ENCODE measurements around the gene NKAIN4.

NKAIN4 gene

DNA sequence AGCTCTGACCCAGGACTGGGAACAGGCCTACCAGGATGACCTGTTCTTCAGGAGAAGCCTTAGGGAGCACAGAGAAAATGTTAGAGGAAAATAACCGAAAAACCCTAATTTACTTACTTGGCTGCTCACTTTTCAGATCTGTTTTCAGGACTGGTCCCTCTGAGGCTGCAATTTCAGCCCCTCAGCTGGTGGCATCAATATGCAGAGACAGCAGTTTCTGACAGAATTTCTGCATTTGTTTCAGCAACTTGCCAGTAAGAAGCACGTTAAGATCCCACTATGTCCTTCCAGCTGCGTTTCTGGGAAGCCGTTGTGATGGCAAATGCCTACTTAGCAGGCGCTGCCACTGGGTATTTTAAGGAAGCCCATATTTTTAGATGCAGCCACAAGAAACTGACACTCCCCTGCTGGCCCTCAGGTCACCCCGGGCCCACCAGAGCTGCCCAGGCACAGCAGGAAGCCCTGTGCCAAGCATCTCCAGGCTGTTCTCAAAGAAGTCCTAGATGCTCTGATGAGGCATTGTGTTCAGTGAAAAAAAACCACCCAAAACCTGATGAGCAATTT lies 45.8 kb downstream of the NKAIN4 start:
- TF ChIP-seq, protein P1, sequence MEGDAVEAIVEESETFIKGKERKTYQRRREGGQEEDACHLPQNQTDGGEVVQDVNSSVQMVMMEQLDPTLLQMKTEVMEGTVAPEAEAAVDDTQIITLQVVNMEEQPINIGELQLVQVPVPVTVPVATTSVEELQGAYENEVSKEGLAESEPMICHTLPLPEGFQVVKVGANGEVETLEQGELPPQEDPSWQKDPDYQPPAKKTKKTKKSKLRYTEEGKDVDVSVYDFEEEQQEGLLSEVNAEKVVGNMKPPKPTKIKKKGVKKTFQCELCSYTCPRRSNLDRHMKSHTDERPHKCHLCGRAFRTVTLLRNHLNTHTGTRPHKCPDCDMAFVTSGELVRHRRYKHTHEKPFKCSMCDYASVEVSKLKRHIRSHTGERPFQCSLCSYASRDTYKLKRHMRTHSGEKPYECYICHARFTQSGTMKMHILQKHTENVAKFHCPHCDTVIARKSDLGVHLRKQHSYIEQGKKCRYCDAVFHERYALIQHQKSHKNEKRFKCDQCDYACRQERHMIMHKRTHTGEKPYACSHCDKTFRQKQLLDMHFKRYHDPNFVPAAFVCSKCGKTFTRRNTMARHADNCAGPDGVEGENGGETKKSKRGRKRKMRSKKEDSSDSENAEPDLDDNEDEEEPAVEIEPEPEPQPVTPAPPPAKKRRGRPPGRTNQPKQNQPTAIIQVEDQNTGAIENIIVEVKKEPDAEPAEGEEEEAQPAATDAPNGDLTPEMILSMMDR (conservative IDR thresholded peaks at IDR 0.05; ENCODE audit: control insufficient read depth, insufficient read depth, low read depth, low read length): no peak
- no peak for DNase-seq (ENCODE audit: low read depth)
- no peak overlapping the region for H3K4me3 ChIP-seq (ENCODE audit: control insufficient read depth, low read depth, low read length)

GRCh38 chr20:63206878-63207277 lies 47.4 kb downstream of the NKAIN4 start:
- DNase-seq (ENCODE audit: low read depth): peak; percentile 44
- TF ChIP-seq, protein P1 (conservative IDR thresholded peaks at IDR 0.05; ENCODE audit: control insufficient read depth, insufficient read depth, low read depth, low read length): no peak
- H3K4me3 ChIP-seq (ENCODE audit: control insufficient read depth, low read depth, low read length): no peak overlapping the region

DNA sequence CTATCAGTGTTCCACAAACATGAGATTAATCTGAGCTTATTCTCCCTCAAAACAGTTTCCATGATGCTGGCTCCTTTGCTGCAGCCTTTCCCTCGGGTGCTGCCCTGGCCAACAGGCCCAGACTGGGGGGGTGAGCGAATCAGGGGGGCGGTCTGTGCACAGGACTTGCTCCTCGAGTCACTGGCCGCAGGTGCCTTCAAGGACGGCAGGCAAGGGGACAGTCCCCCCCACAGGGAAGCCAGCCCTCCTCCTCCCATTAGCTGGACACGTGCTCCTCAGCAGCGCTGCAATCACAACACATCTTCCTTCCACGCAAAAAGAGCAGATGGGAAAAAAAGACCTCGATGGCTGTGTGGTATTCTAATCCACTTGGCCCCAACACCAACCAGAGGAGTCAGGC lies 48.4 kb downstream of the NKAIN4 start:
- DNase-seq (ENCODE audit: low read depth): no peak
- no peak overlapping the region for H3K4me3 ChIP-seq (ENCODE audit: control insufficient read depth, low read depth, low read length)
- TF ChIP-seq, protein P1 (conservative IDR thresholded peaks at IDR 0.05; ENCODE audit: control insufficient read depth, insufficient read depth, low read depth, low read length): no peak

DNA sequence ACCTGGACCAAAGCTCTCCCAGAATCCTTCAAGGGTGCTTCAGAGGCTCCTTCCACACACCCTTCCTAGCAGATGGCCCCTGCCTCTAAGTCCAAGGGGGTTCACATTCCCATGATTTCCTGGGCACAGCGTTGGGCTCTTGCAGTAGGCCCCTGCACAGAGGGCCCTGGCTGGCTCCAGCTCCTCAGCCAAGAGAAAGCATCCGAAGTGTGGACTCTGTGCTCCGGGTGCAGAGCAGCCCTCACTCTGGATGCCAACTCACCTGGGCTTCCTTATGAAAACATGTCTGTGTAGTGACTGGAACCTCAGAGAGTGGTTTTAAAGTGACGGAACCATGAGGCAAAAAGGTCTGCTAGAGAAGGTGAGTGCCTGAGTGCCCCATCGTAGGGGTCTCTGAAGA lies 49.9 kb downstream of the NKAIN4 start:
- TF ChIP-seq, protein P1 (conservative IDR thresholded peaks at IDR 0.05; ENCODE audit: control insufficient read depth, insufficient read depth, low read depth, low read length): no peak
- H3K4me3 ChIP-seq (ENCODE audit: control insufficient read depth, low read depth, low read length): no peak overlapping the region
- no peak for DNase-seq (ENCODE audit: low read depth)

DNA sequence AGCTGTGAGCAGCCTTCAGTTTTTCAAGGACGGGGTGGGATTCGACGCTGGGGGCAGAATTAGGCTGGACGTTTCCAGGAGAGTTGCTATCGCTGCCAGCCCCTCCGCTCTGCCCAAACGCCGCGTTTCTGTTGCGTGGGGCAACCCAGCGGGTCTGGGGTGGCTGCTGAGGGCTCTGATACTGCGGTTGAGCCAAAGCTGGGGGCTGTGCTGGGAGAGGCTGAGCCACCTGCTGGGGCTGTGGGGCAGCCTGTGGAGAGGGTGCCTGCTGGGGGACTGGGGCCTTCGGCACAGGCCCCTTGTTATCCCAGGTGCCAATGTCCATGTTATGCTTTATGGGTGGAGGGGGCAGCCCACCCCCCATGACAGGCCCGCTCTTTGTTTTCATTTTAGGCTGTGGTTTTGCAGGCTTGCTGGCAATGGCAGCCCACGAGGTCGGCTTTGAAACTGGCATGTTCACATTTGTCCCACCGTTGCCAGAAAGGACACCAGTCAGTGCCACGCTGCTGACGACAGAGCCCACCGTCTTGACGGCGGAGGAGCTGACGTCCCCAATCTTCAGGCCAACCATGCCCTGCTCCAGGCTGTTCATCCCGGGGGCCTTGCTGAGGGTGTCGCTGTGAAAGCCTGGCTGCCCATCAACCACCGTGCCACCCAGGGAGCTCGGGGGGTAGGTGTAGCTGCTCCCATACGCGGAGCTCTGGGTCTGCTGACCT lies 51.3 kb downstream of the NKAIN4 start:
- TF ChIP-seq, protein P1 (conservative IDR thresholded peaks at IDR 0.05; ENCODE audit: control insufficient read depth, insufficient read depth, low read depth, low read length): no peak
- H3K4me3 ChIP-seq (ENCODE audit: control insufficient read depth, low read depth, low read length): no peak overlapping the region
- no peak for DNase-seq (ENCODE audit: low read depth)

DNA sequence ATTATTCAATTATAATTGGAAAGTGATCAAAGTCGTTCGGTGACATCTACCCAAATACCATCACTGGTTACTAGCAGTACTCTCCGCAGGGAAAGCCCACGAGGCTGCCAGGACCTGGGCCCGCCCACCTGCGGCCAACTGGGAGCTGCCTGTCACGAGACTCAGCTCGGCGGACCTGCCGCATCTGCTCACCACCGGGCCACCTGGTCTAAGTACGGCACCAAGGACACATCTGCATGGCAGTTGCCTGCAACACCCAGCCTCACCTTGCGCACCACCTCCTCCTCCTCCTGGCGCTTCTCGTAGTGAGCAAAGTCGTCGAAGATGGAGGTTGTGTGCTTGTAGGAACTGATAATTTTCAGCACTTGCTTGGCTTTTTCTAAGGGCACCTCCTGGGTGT lies 52.2 kb downstream of the NKAIN4 start:
- no peak overlapping the region for H3K4me3 ChIP-seq (ENCODE audit: control insufficient read depth, low read depth, low read length)
- TF ChIP-seq, protein P1 (conservative IDR thresholded peaks at IDR 0.05; ENCODE audit: control insufficient read depth, insufficient read depth, low read depth, low read length): no peak
- no peak for DNase-seq (ENCODE audit: low read depth)

All from fibroblast of mammary gland (primary cell).